ENCODE measurements around the gene BOC.

DNA sequence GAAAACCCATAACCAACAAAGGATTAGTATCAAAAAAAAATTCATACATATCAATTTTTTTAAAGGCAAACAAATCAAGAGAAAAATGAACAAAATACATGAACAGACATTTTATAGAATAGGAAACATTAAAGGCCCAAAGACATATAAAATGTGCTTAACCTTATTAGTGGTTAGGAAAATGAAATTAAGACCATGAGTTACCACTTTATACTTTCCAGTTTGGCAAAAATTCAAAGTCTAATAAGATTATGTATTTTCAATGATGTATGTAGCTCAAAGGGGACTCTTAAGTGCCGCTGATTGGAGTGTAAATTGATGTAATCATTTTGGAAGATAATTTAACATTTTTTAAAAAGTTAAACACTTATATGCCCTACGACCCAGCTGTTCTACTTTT lies 89.2 kb downstream of the BOC start:
- TF ChIP-seq, protein P1, sequence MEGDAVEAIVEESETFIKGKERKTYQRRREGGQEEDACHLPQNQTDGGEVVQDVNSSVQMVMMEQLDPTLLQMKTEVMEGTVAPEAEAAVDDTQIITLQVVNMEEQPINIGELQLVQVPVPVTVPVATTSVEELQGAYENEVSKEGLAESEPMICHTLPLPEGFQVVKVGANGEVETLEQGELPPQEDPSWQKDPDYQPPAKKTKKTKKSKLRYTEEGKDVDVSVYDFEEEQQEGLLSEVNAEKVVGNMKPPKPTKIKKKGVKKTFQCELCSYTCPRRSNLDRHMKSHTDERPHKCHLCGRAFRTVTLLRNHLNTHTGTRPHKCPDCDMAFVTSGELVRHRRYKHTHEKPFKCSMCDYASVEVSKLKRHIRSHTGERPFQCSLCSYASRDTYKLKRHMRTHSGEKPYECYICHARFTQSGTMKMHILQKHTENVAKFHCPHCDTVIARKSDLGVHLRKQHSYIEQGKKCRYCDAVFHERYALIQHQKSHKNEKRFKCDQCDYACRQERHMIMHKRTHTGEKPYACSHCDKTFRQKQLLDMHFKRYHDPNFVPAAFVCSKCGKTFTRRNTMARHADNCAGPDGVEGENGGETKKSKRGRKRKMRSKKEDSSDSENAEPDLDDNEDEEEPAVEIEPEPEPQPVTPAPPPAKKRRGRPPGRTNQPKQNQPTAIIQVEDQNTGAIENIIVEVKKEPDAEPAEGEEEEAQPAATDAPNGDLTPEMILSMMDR (conservative IDR thresholded peaks at IDR 0.05; ENCODE audit: low read length), result no peak
- TF ChIP-seq EZH2phosphoT487 (IDR thresholded peaks at IDR 0.05; ENCODE audit: borderline replicate concordance, low read depth, low read length), result no peak

Measured in OCI-LY7 (cell line).